ENCODE data around the gene FFAR1. TPM values are rescaled to one million over a fixed set of nuclear protein-coding genes. Genes with fewer than 3 reads are reported as not detected.

FFAR1 gene
- total and polyA plus RNA-seq, 2 donors (not counting 3 experiments of a cell fraction or from before 2014, with no cell fraction given), result not detected

- Histone ChIP-seq H3K4me3 (replicated peaks in 1 of 3; ENCODE audit: insufficient read depth in 1 of 3, low read depth in 1 of 3, low read length in 3 of 3) (no peak overlapping the region), H3K27ac (ENCODE audit: insufficient read depth, low read depth, low read length) (no peak overlapping the region), H3K4me1 (ENCODE audit: control insufficient read depth, extremely low read depth, insufficient read depth, low read length) (no peaks in the 10 kb centered on the region), H3K9me1 (replicated peaks; ENCODE audit: control insufficient read depth, extremely low read depth, insufficient read depth, low read length) (no peaks in the 10 kb centered on the region), H3K9ac (replicated peaks; ENCODE audit: extremely low read depth, insufficient read depth, low read length) (no peak overlapping the region), H3K79me2 (ENCODE audit: control insufficient read depth, insufficient read depth, low read length) (no peaks in the 10 kb centered on the region), H4K20me1 (replicated peaks; ENCODE audit: control insufficient read depth, extremely low read depth, insufficient read depth, low read length) (no peaks in the 10 kb centered on the region), H3K4me2 (ENCODE audit: insufficient read depth, low read length) (no peak overlapping the region), H3K36me3 (ENCODE audit: control insufficient read depth in 2 of 2, extremely low read depth in 1 of 2, insufficient read depth in 2 of 2, low read length in 2 of 2) (no peaks in the 10 kb centered on the region), H3K9me3 (replicated peaks; ENCODE audit: control insufficient read depth, insufficient read depth, low read length) (no peaks in the 10 kb centered on the region), H2AFZ (ENCODE audit: low read depth, low read length) (no peak overlapping the region), H3K27me3 (ENCODE audit: control insufficient read depth in 2 of 2, insufficient read depth in 2 of 2, low read length in 2 of 2) (no peaks in the 10 kb centered on the region)
- FAIRE-seq (no peak), DNase-seq (ENCODE audit: low read depth, low spot score) (no peak)
- ChIA-PET CTCF (no interaction called here), POLR2A (no interaction called here)
- dilution Hi-C loops (cut with MboI; ENCODE audit: extremely low pct_ligation_motif_present, low sequenced_read_pairs) (no loop called here), intact Hi-C loops (cut with micrococcal nuclease) (no loop called here)
- no TSS peak for BruUV-seq (replicated peaks)
- TF ChIP-seq, protein P1, sequence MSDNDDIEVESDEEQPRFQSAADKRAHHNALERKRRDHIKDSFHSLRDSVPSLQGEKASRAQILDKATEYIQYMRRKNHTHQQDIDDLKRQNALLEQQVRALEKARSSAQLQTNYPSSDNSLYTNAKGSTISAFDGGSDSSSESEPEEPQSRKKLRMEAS (IDR thresholded peaks at IDR 0.05; ENCODE audit: insufficient read depth, insufficient read length), result no peak
- TF ChIP-seq POLR2AphosphoS5 (IDR thresholded peaks at IDR 0.05; ENCODE audit: insufficient read depth, low read depth, low read length) (no peak), FOS (IDR thresholded peaks at IDR 0.05; ENCODE audit: borderline replicate concordance, insufficient read depth, low read length) (no peak), CTCF (IDR thresholded peaks at IDR 0.05; ENCODE audit: extremely low read depth in 1 of 2, insufficient read depth in 1 of 2, low read depth in 1 of 2, low read length in 2 of 2) (no peak), EZH2 (IDR thresholded peaks at IDR 0.05; ENCODE audit: borderline replicate concordance, low read depth, low read length, severe bottlenecking) (no peak), POLR2A (IDR thresholded peaks at IDR 0.05; ENCODE audit: low read depth, low read length) (no peak)
Measured at GRCh38 chr19:35383536-35383935, 35.8 kb downstream of the FFAR1 start.
